Stimulated activated naive CD8-positive, alpha-beta T cell treated with anti-CD3 and anti-CD28 coated beads, Interleukin-15, Interleukin-2, amounts not matched to agents 100 ng/mL and 50 ng/mL, for 24 hours (primary cell): ENCODE measurements around the gene SURF1.

ENCODE experiments used
- H3K27ac Mint-ChIP-seq: one replicate; pipeline ENCODE4 v1.8.0; 2021; ENCODE audit warnings: mild to moderate bottlenecking, mixed read lengths
- H3K27me3 Mint-ChIP-seq: one replicate; pipeline ENCODE4 v1.8.0; 2021; ENCODE audit warnings: mixed read lengths
- H3K36me3 Mint-ChIP-seq: one replicate; pipeline ENCODE4 v1.8.0; 2021; ENCODE audit warnings: low read depth, mixed read lengths
- H3K4me1 Mint-ChIP-seq: one replicate; pipeline ENCODE4 v1.8.0; 2021; ENCODE audit warnings: low read depth, mixed read lengths
- H3K4me3 Mint-ChIP-seq: one replicate; pipeline ENCODE4 v1.8.0; 2021; ENCODE audit warnings: mild to moderate bottlenecking, mixed read lengths
- H3K9me3 Mint-ChIP-seq: one replicate; pipeline ENCODE4 v1.8.0; 2021; ENCODE audit warnings: mixed read lengths

Gene SURF1

GRCh38 chr9:133360400-133361393, 4.4 kb upstream of the SURF1 start:
- H3K27me3 Mint-ChIP-seq = no peaks in the 10 kb centered on the region
- no peak overlapping the region for H3K4me3 Mint-ChIP-seq
- H3K4me1 Mint-ChIP-seq = peaks cover 44% of the 10 kb centered on the region
- H3K9me3 Mint-ChIP-seq = no peaks in the 10 kb centered on the region
- H3K27ac Mint-ChIP-seq = peak overlapping the region; percentile 81
- H3K36me3 Mint-ChIP-seq = peaks cover 53% of the 10 kb centered on the region

GRCh38 chr9:133359399-133360175, 3.3 kb upstream of the SURF1 start:
- no peaks in the 10 kb centered on the region for H3K27me3 Mint-ChIP-seq
- H3K4me3 Mint-ChIP-seq = no peak overlapping the region
- peaks cover 53% of the 10 kb centered on the region for H3K4me1 Mint-ChIP-seq
- H3K9me3 Mint-ChIP-seq = no peaks in the 10 kb centered on the region
- H3K27ac Mint-ChIP-seq = peak overlapping the region; percentile 72
- H3K36me3 Mint-ChIP-seq = peaks cover 44% of the 10 kb centered on the region

GRCh38 chr9:133357656-133358055, 1.4 kb upstream of the SURF1 start:
- H3K9me3 Mint-ChIP-seq = no peaks in the 10 kb centered on the region
- H3K27me3 Mint-ChIP-seq = no peaks in the 10 kb centered on the region
- peak overlapping the region; percentile 92 for H3K4me3 Mint-ChIP-seq
- peaks cover 34% of the 10 kb centered on the region for H3K36me3 Mint-ChIP-seq
- H3K4me1 Mint-ChIP-seq = peaks cover 62% of the 10 kb centered on the region
- H3K27ac Mint-ChIP-seq = peak overlapping the region; percentile 72

- H3K9me3 Mint-ChIP-seq = no peaks in the 10 kb centered on the region
- peak overlapping the region; percentile 77 for H3K27ac Mint-ChIP-seq
- H3K4me3 Mint-ChIP-seq = peak overlapping the region; percentile 92
- peaks cover 37% of the 10 kb centered on the region for H3K36me3 Mint-ChIP-seq
- peaks cover 60% of the 10 kb centered on the region for H3K4me1 Mint-ChIP-seq
- no peaks in the 10 kb centered on the region for H3K27me3 Mint-ChIP-seq
These were observed 368 bp downstream of the SURF1 start for GRCh38 chr9:133355881-133356357.

- Mint-ChIP-seq H3K4me3 (peak overlapping the region; percentile 92), H3K4me1 (peaks cover 59% of the 10 kb centered on the region), H3K9me3 (no peaks in the 10 kb centered on the region), H3K27ac (peak overlapping the region; percentile 77), H3K36me3 (peaks cover 43% of the 10 kb centered on the region), H3K27me3 (no peaks in the 10 kb centered on the region)
These were observed 1.5 kb downstream of the SURF1 start for GRCh38 chr9:133354766-133355165.

- Mint-ChIP-seq H3K9me3 (no peaks in the 10 kb centered on the region), H3K4me3 (no peak overlapping the region), H3K4me1 (peaks cover 63% of the 10 kb centered on the region), H3K36me3 (peaks cover 49% of the 10 kb centered on the region), H3K27me3 (no peaks in the 10 kb centered on the region), H3K27ac (peak overlapping the region; percentile 89)
These were observed 2.7 kb downstream of the SURF1 start for GRCh38 chr9:133353548-133353947.

- peak overlapping the region; percentile 89 for H3K27ac Mint-ChIP-seq
- H3K9me3 Mint-ChIP-seq = no peaks in the 10 kb centered on the region
- H3K4me1 Mint-ChIP-seq = peaks cover 60% of the 10 kb centered on the region
- no peaks in the 10 kb centered on the region for H3K27me3 Mint-ChIP-seq
- no peak overlapping the region for H3K4me3 Mint-ChIP-seq
- H3K36me3 Mint-ChIP-seq = peaks cover 54% of the 10 kb centered on the region
These were observed 3.5 kb downstream of the SURF1 start for GRCh38 chr9:133352635-133353340.

- Mint-ChIP-seq H3K36me3 (peaks cover 55% of the 10 kb centered on the region), H3K9me3 (no peaks in the 10 kb centered on the region), H3K27ac (peak overlapping the region; percentile 55), H3K27me3 (no peaks in the 10 kb centered on the region), H3K4me1 (peaks cover 54% of the 10 kb centered on the region), H3K4me3 (peak overlapping the region; percentile 3)
These were observed 4.2 kb downstream of the SURF1 start for GRCh38 chr9:133351908-133352634.

GRCh38 chr9:133351526-133351907, 4.8 kb downstream of the SURF1 start:
- peaks cover 60% of the 10 kb centered on the region for H3K36me3 Mint-ChIP-seq
- H3K4me3 Mint-ChIP-seq = peak overlapping the region; percentile 3
- H3K27me3 Mint-ChIP-seq = no peaks in the 10 kb centered on the region
- H3K27ac Mint-ChIP-seq = peak overlapping the region; percentile 70
- H3K4me1 Mint-ChIP-seq = peaks cover 59% of the 10 kb centered on the region
- H3K9me3 Mint-ChIP-seq = no peaks in the 10 kb centered on the region

- H3K4me3 Mint-ChIP-seq = peak overlapping the region; percentile 97
- peaks cover 60% of the 10 kb centered on the region for H3K4me1 Mint-ChIP-seq
- no peaks in the 10 kb centered on the region for H3K27me3 Mint-ChIP-seq
- no peaks in the 10 kb centered on the region for H3K9me3 Mint-ChIP-seq
- H3K36me3 Mint-ChIP-seq = peaks cover 73% of the 10 kb centered on the region
- H3K27ac Mint-ChIP-seq = peak overlapping the region; percentile 99
These were observed 6.2 kb downstream of the SURF1 start for GRCh38 chr9:133349965-133350616.

GRCh38 chr9:133348718-133349573, 7.3 kb downstream of the SURF1 start:
- Mint-ChIP-seq H3K4me1 (peaks cover 53% of the 10 kb centered on the region), H3K36me3 (peaks cover 85% of the 10 kb centered on the region), H3K27me3 (no peaks in the 10 kb centered on the region), H3K27ac (peak overlapping the region; percentile 99), H3K9me3 (no peaks in the 10 kb centered on the region), H3K4me3 (peak overlapping the region; percentile 97)

- H3K4me3 Mint-ChIP-seq = peak within 1 kb of the TSS; percentile 97
- peak within 1 kb of the TSS; percentile 99 for H3K27ac Mint-ChIP-seq
- H3K36me3 Mint-ChIP-seq = peaks cover 89% of the 10 kb centered on the region
- no peaks in the 10 kb centered on the region for H3K27me3 Mint-ChIP-seq
- peaks cover 50% of the 10 kb centered on the region for H3K4me1 Mint-ChIP-seq
- no peaks in the 10 kb centered on the region for H3K9me3 Mint-ChIP-seq
These were observed 8.1 kb downstream of the SURF1 start, which contains the start of the genes MED22 and RPL7A for GRCh38 chr9:133347985-133348717. MED22 (minus strand) TSS chr9:133348131; CDS start chr9:133346662, 1,469 bp downstream. RPL7A (plus strand) TSS chr9:133348218; CDS start chr9:133348244, 26 bp downstream.
